DLD1 (cell line): ENCODE measurements around the gene ZNF385B.
"Not testable (repeated sequence)": the region's sequence is repeated elsewhere in the genome, so short reads cannot be mapped to it uniquely, and the experiment has no call there.

Experiments
- in situ Hi-C: cut with HindIII; loops from 2 replicates; pipeline ENCODE4 v1.10.0; 2017; ENCODE audit warnings: low sequenced_read_pairs

ZNF385B gene

DNA sequence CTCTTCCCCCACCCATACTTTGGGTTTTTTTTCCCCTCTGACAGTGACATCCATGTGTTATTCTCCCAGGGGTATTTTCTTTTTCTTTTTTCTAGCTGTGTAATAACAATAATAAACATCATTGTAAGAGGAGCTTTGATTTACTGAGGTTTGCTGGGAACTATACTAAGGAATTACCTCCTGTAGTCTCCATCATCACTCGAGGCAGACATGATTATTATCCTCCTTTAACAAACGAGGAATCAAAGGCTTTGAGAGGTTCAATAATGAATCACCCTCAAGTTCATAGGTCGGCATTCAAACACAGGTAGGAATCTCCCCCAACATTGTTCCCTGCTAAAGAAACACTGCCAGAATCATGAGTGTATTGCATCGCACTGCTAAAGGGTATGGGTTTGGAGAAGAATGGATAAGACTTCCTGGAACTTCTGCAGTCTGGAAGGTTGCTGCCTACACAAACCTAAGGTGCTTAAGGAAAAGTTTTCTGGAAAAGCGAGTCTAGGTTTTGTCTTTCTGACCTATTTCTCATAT is 336.5 kb downstream of the ZNF385B start:
- in situ Hi-C loops, result no loop called here

GRCh38 chr2:179521944-179522343 is 339.5 kb downstream of the ZNF385B start:
- in situ Hi-C loops, result no loop called here

- in situ Hi-C loops, result no loop called here
Observed at GRCh38 chr2:179518830-179519229, 342.6 kb downstream of the ZNF385B start.

DNA sequence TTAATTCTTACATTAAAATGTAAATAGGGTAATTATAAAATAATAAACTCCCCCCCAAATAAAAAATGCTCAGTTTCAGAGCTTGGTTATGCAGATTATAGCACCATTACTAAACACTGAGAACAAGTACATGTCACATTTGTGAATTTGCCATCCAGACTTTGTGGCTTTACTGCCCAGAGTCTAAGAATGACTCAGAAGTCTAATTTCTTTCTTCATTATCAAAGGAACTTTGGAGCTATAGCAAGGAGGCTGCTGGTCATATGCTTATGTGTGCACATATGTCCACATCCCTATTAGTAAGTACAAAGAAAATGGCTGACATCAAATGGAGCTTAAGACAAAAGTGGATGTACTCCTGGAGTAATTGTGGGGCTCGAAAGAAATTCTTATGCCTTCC is 348.2 kb downstream of the ZNF385B start:
- in situ Hi-C loops, result no loop called here

- in situ Hi-C loops, result no loop called here
Observed at GRCh38 chr2:179512281-179513035, 349.0 kb downstream of the ZNF385B start.

- in situ Hi-C loops, result no loop called here
Observed at GRCh38 chr2:179511105-179511789, 350.2 kb downstream of the ZNF385B start.

GRCh38 chr2:179495315-179495714 is 366.1 kb downstream of the ZNF385B start:
- in situ Hi-C loops, result no loop called here

GRCh38 chr2:179488563-179488962 is 372.8 kb downstream of the ZNF385B start:
- in situ Hi-C loops, result no loop called here

- in situ Hi-C loops, result no loop called here
Observed at GRCh38 chr2:179487010-179487731, 374.2 kb downstream of the ZNF385B start.

- in situ Hi-C loops, result no loop called here
Observed at GRCh38 chr2:179483131-179483530, 378.3 kb downstream of the ZNF385B start.

DNA sequence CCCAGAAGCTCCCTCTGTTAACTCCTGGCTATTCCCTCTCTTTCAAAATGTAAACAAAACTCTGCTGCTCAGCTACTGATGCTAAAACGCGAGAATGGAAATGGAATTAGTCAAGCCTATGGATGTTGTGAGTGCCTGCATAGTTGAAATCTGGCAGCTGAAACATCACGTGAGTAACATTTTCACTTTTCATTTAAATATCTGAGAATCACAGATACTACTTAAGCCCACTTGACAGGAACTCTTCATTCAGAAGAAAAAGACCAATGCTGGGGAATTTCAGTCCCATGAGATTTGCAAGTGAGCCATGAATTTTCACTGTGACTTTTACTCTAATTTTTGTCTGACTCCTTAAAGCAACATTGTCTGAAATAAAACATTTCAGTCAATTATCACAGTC is 381.5 kb downstream of the ZNF385B start:
- in situ Hi-C loops, result no loop called here

GRCh38 chr2:179478771-179479170 is 382.6 kb downstream of the ZNF385B start:
- in situ Hi-C loops, result no loop called here

GRCh38 chr2:179470992-179471391 is 390.4 kb downstream of the ZNF385B start:
- in situ Hi-C loops, result no loop called here

DNA sequence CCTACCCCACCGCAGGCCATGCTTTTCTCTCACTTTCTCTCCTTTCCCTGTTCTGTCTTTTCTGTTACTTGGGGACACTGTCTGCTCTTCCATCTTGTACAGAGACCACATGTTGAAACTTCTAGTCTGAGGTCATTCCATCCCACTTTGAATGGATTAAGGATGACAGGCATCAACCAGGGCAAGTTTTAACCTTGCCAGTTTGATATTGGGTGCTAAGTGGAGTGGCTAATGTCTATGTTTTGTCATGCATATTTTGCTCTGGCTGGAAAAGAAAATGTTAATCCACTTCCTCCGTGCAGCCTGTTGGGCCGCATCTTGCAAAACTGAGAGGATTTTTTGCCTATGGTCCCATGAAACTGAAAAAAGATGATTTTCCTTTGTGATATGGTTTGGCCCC is 391.3 kb downstream of the ZNF385B start:
- in situ Hi-C loops, result no loop called here

DNA sequence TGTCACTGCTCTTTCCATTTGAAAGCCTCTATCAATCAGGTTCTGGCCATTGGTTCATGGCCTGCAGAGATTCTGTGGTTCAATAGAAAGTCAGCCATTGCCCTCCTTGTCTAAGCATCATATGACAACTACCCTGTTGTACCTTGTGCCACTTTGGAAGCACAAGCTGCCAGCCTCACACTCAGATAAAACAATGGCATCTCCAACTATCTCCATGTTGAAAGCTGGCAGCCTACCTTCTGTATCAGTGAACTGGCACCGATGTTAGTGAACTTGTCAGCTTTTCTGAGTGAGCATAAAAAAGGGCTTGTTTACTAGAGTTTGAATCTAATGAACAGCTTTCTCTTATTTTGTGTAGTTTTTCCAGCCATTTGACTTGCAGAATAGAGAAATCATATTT is 393.5 kb downstream of the ZNF385B start:
- in situ Hi-C loops, result no loop called here

DNA sequence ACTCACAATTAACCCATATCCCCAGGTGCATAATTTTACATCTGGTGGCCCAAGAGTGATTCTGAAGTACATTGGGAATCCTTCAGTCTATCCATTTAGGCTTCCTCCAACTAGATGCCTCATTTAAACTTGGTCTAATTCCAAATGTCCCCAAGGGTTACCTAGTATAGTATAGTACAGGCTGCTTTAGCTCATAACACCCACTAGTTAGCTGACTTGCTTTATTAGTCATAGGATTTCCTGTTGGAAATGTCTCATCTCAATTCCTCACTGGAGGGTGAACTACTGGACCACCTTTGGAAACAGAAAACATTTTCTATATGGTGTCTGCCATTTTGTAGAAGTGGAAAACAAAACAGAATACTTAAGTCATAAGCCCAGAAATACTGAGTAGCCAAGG is 394.3 kb downstream of the ZNF385B start:
- in situ Hi-C loops, result no loop called here

- in situ Hi-C loops, result no loop called here
Observed at GRCh38 chr2:179461420-179461819, 400.0 kb downstream of the ZNF385B start.

GRCh38 chr2:179460181-179460929 is 401.1 kb downstream of the ZNF385B start:
- in situ Hi-C loops, result no loop called here

GRCh38 chr2:179458113-179458512 is 403.3 kb downstream of the ZNF385B start:
- in situ Hi-C loops, result not testable (repeated sequence)

DNA sequence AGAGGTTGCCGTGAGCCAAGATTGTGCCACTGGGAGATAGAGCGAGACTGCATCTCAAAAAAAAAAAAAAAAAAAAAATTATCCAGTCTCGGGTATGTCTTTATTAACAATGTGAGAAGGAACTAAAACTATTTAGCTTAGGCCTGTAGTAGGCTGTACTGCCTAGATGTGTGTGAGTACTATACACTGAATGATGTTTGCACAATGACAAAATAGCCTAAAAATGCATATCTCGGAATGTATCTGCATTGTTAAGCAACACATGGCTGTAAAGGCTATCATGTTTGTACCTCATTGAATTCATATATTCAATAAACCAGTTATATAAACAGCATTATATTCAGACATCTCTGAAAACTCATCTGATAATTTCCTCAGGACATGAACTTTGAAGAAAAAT is 405.6 kb downstream of the ZNF385B start:
- in situ Hi-C loops, result no loop called here

- in situ Hi-C loops, result no loop called here
Observed at GRCh38 chr2:179455172-179455524, 406.3 kb downstream of the ZNF385B start.
